IMR-90 (cell line): Measurements from ENCODE around the gene NR2F1. TPM values are rescaled to one million over a fixed set of nuclear protein-coding genes. Genes with fewer than 3 reads are reported as not detected.

ENCODE experiments used
- ATAC-seq: fragments of 200-7000 bp; cut with Tn5 transposase; 2 replicates; pipeline ENCODE4 v1.9.1; 2020; ENCODE audit warnings: low read depth, mild to moderate bottlenecking, moderate library complexity
- BruUV-seq: library from RNA; stranded (reverse); fragments of 400-500 nt; replicated peaks from 2 replicates; lab custom pipeline; 2021; lab: Mats Ljungman, UMichigan
- CTCF ChIA-PET: fragments of 300-600 bp; formaldehyde crosslinking; extraction: SDS; loops from one replicate; lab custom pipeline; 2021; ENCODE audit warnings: antibody characterized with exemption; lab: Yijun Ruan, JAX
- POLR2A ChIA-PET: fragments of 300-600 bp; sonication (Branson Sonifier 250); formaldehyde crosslinking; loops from one replicate; lab custom pipeline; 2022; ENCODE audit warnings: antibody characterized with exemption; ENCODE audit not compliant: unreplicated experiment; lab: Charles Lee
- DNase-seq: peaks from one replicate; pipeline ENCODE4 v3.0.0; 2013
- H2AFZ ChIP-seq: replicated peaks from 2 replicates; pipeline ENCODE3; 2013; ENCODE audit warnings: low read length, mild to moderate bottlenecking; ENCODE audit not compliant: poor library complexity
- H2AK5ac ChIP-seq: 2 replicates; pipeline ENCODE4 v1.6.1; 2013; ENCODE audit warnings: low read depth, low read length, inconsistent platforms
- H2AK9ac ChIP-seq: replicated peaks from 2 replicates; pipeline ENCODE3; 2013; ENCODE audit warnings: mild to moderate bottlenecking, low read depth, low read length, moderate library complexity; ENCODE audit not compliant: poor library complexity
- H2BK120ac ChIP-seq: 2 replicates; pipeline ENCODE4 v1.6.1; 2013; ENCODE audit warnings: low read depth, low read length, inconsistent platforms
- H2BK15ac ChIP-seq: 3 replicates; pipeline ENCODE4 v1.6.1; 2013; ENCODE audit warnings: low read depth, low read length, inconsistent platforms
- H2BK20ac ChIP-seq: 2 replicates; pipeline ENCODE4 v1.6.1; 2013; ENCODE audit warnings: low read depth, mild to moderate bottlenecking, inconsistent platforms, low read length, moderate library complexity
- H2BK5ac ChIP-seq: 2 replicates; pipeline ENCODE4 v1.6.1; 2013; ENCODE audit warnings: mild to moderate bottlenecking, low read depth, low read length, inconsistent platforms; ENCODE audit not compliant: poor library complexity, severe bottlenecking
- H3K14ac ChIP-seq: replicated peaks from 2 replicates; pipeline ENCODE4 v1.6.1; 2013; ENCODE audit warnings: low read depth, low read length, inconsistent platforms
- H3K18ac ChIP-seq: 2 replicates; pipeline ENCODE4 v1.6.1; 2013; ENCODE audit warnings: low read depth, low read length, control low read depth
- H3K23ac ChIP-seq: 2 replicates; pipeline ENCODE4 v1.6.1; 2013; ENCODE audit warnings: low read depth, low read length, inconsistent platforms
- H3K27ac ChIP-seq: 2 replicates; pipeline ENCODE4 v1.5.1; 2013; ENCODE audit warnings: mild to moderate bottlenecking, control low read depth, low read length; ENCODE audit not compliant: insufficient read depth
- H3K27me3 ChIP-seq: 2 replicates; pipeline ENCODE4 v1.6.1; 2013; ENCODE audit warnings: low read length; ENCODE audit not compliant: control insufficient read depth, insufficient read depth
- H3K36me3 ChIP-seq: 2 replicates; pipeline ENCODE4 v1.6.1; 2013; ENCODE audit warnings: low read length, mixed read lengths; ENCODE audit not compliant: control insufficient read depth, insufficient read depth
- H3K4ac ChIP-seq: 2 replicates; pipeline ENCODE4 v1.6.1; 2013; ENCODE audit warnings: low read depth, low read length, inconsistent platforms
- H3K4me1 ChIP-seq: 2 replicates; pipeline ENCODE4 v1.6.1; 2013; ENCODE audit warnings: low read length, mixed read lengths; ENCODE audit not compliant: control insufficient read depth, insufficient read depth
- H3K4me2 ChIP-seq: 2 replicates; pipeline ENCODE4 v1.6.1; 2013; ENCODE audit warnings: low read depth, mild to moderate bottlenecking, control low read depth, low read length, moderate library complexity
- H3K4me3 ChIP-seq: 2 replicates; pipeline ENCODE4 v1.5.1; 2013; ENCODE audit warnings: low read depth, mild to moderate bottlenecking, control low read depth, low read length, moderate library complexity; ENCODE audit not compliant: insufficient read depth
- H3K56ac ChIP-seq: 2 replicates; pipeline ENCODE4 v1.6.1; 2013; ENCODE audit warnings: low read length, inconsistent platforms; ENCODE audit not compliant: insufficient read depth; ENCODE audit errors: extremely low read depth
- H3K79me1 ChIP-seq, 2 experiments: 2 replicates each; pipeline ENCODE4 v1.6.1; 2013; ENCODE audit warnings: low read length in 2 of 2, inconsistent platforms in 1 of 2, low read depth in 1 of 2
- H3K9ac ChIP-seq: 2 replicates; pipeline ENCODE4 v1.6.1; 2013; ENCODE audit warnings: low read depth, low read length, control low read depth
- H3K9me1 ChIP-seq: 2 replicates; pipeline ENCODE4 v1.6.1; 2013; ENCODE audit warnings: low read length, inconsistent platforms; ENCODE audit not compliant: insufficient read depth
- H3K9me3 ChIP-seq: 2 replicates; pipeline ENCODE4 v1.6.1; 2013; ENCODE audit warnings: low read length; ENCODE audit not compliant: control insufficient read depth, insufficient read depth
- H4K20me1 ChIP-seq: 2 replicates; pipeline ENCODE4 v1.6.1; 2013; ENCODE audit warnings: low read length, inconsistent platforms; ENCODE audit not compliant: insufficient read depth
- H4K5ac ChIP-seq: 2 replicates; pipeline ENCODE4 v1.6.1; 2013; ENCODE audit warnings: mild to moderate bottlenecking, low read depth, low read length, control low read depth
- H4K8ac ChIP-seq, 2 experiments: 2 replicates each; pipeline ENCODE4 v1.6.1; 2013; ENCODE audit warnings: low read depth in 2 of 2, low read length in 2 of 2, control low read depth in 1 of 2, inconsistent platforms in 1 of 2
- H4K91ac ChIP-seq: 2 replicates; pipeline ENCODE4 v1.6.1; 2013; ENCODE audit warnings: low read depth, low read length, inconsistent platforms; ENCODE audit not compliant: insufficient read depth
- BHLHE40 ChIP-seq: fragments of 150-350 bp; IDR thresholded peaks from 2 replicates; pipeline ENCODE4 v1.6.1; 2016; ENCODE audit warnings: mild to moderate bottlenecking, low read depth, low read length
- CEBPB ChIP-seq: IDR thresholded peaks from 2 replicates; pipeline ENCODE4 v1.6.1; 2012; ENCODE audit warnings: low read depth, low read length, improper control_type of control experiment
- CHD1 ChIP-seq: IDR thresholded peaks from 2 replicates; pipeline ENCODE4 v1.6.1; 2012; ENCODE audit warnings: low read depth, low read length, improper control_type of control experiment
- FOS ChIP-seq: fragments of 150-350 bp; IDR thresholded peaks from 2 replicates; pipeline ENCODE4 v1.6.1; 2016; ENCODE audit warnings: low read depth, low read length
- MAFK ChIP-seq: IDR thresholded peaks from 2 replicates; pipeline ENCODE4 v1.6.1; 2012; ENCODE audit warnings: low read depth, low read length, improper control_type of control experiment
- MAZ ChIP-seq: IDR thresholded peaks from 2 replicates; pipeline ENCODE4 v1.6.1; 2012; ENCODE audit warnings: low read depth, mild to moderate bottlenecking, low read length, improper control_type of control experiment, moderate library complexity, borderline replicate concordance
- MXI1 ChIP-seq: IDR thresholded peaks from 2 replicates; pipeline ENCODE4 v1.6.1; 2012; ENCODE audit warnings: low read depth, mild to moderate bottlenecking, low read length, moderate library complexity, borderline replicate concordance
- NFE2L2 ChIP-seq: fragments of 150-350 bp; IDR thresholded peaks from 2 replicates; pipeline ENCODE4 v1.6.1; 2016; ENCODE audit warnings: low read depth, mild to moderate bottlenecking, low read length
- POLR2A ChIP-seq: IDR thresholded peaks from 2 replicates; pipeline ENCODE4 v1.6.1; 2012; ENCODE audit warnings: mild to moderate bottlenecking, low read depth, low read length
- RAD21 ChIP-seq: IDR thresholded peaks from 2 replicates; pipeline ENCODE4 v1.6.1; 2012; ENCODE audit warnings: low read length, improper control_type of control experiment
- RCOR1 ChIP-seq: IDR thresholded peaks from 2 replicates; pipeline ENCODE4 v1.6.1; 2012; ENCODE audit warnings: mild to moderate bottlenecking, low read length, improper control_type of control experiment; ENCODE audit not compliant: insufficient replicate concordance
- RFX5 ChIP-seq: IDR thresholded peaks from 2 replicates; pipeline ENCODE4 v1.8.0; 2012; ENCODE audit warnings: low read depth, mild to moderate bottlenecking, low read length, moderate library complexity
- SMC3 ChIP-seq: fragments of 150-350 bp; IDR thresholded peaks from 2 replicates; pipeline ENCODE4 v1.6.1; 2016; ENCODE audit warnings: low read depth, mild to moderate bottlenecking, antibody characterized with exemption, low read length, moderate library complexity
- USF2 ChIP-seq: fragments of 150-350 bp; IDR thresholded peaks from 2 replicates; pipeline ENCODE4 v1.6.1; 2017; ENCODE audit warnings: mild to moderate bottlenecking, antibody characterized with exemption, low read length, low read depth
- WGBS, 2 experiments: methylation state at CpG; one replicate each; pipeline versions ENCODE4 v1.1.5 to v1.1.7; 2013; ENCODE audit warnings: missing lambda C conversion rate in 2 of 2; ENCODE audit not compliant: insufficient read length in 1 of 2; ENCODE audit errors: extremely low coverage in 2 of 2; 5-methylcytosine and 5-hydroxymethylcytosine counted together
- dilution Hi-C: fragments of 300-500 bp; cut with HindIII; formaldehyde crosslinking; loops from one replicate; pipeline ENCODE4 v1.14.3; 2018; ENCODE audit warnings: low sequenced_read_pairs; ENCODE audit not compliant: unreplicated experiment
- in situ Hi-C: fragments of 300-500 bp; cut with MboI; formaldehyde crosslinking; loops from 3 replicates; pipeline ENCODE4 v1.14.3; 2019; ENCODE audit warnings: low sequenced_read_pairs, inconsistent platforms, mixed read lengths
- intact Hi-C: fragments of 100-400 bp; cut with micrococcal nuclease; formaldehyde crosslinking; loops from 2 replicates; pipeline ENCODE4 v1.10.0; 2022
- polyA plus RNA-seq, 3 experiments: library from polyadenylated mRNA; depleted of rRNA; stranded (reverse); fragments of >200 nt; gene quantifications; 2 replicates each; pipeline ENCODE4 v1.2.3, GENCODE V29; 2012; ENCODE audit warnings: low replicate concordance in 1 of 3
- total RNA-seq: library from RNA; depleted of rRNA; stranded (reverse); fragments of >200 nt; gene quantifications from 2 replicates; pipeline ENCODE4 v1.2.3, GENCODE V29; 2012
- TF ChIP-seq, protein P1 (sequence below): conservative IDR thresholded peaks from 2 replicates; pipeline ENCODE4 v1.5.1; 2012; ENCODE audit warnings: mild to moderate bottlenecking, low read depth, low read length, improper control_type of control experiment
- TF ChIP-seq, protein P2 (sequence below): fragments of 150-350 bp; IDR thresholded peaks from 2 replicates; pipeline ENCODE4 v1.6.1; 2016; ENCODE audit warnings: low read depth, mild to moderate bottlenecking, low read length, moderate library complexity, borderline replicate concordance

The NR2F1 gene
- total and polyA plus RNA-seq, 2 of the 4 experiments (the other 2 are of a cell fraction) = 19.0 to 160 TPM

DNA sequence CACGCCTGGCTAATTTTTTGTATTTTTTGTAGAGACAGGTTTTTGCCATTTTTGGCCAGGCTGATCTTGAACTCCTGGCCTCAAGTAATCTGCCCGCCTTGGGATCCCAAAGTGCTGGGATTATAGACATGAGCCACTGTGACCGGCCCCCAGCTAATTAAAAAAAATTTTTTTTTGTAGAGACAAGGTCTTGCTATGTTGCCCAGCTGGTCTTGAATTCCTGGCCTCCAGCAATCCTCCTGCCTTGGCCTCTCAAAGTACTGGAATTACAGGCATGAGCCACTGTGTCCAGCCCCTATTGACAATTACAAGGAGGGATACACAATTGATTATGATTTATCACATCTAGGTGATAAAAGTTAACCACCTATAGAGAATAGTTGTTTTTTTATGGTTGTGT lies 59.5 kb downstream of the NR2F1 start:
- ChIA-PET CTCF (no interaction called here), POLR2A (no interaction called here)
- Histone ChIP-seq H3K4me2 (no peak overlapping the region), H3K9me1 (no peaks in the 10 kb centered on the region), H2AK9ac (no peak overlapping the region), H3K18ac (no peak overlapping the region), H3K36me3 (no peaks in the 10 kb centered on the region), H3K14ac (no peak overlapping the region), H4K20me1 (no peaks in the 10 kb centered on the region), H3K4me1 (no peaks in the 10 kb centered on the region), H3K23ac (no peak overlapping the region), H2BK5ac (no peak overlapping the region), H4K8ac (no peak overlapping the region), H4K91ac (no peak overlapping the region), H3K4ac (no peak overlapping the region), H2BK20ac (no peak overlapping the region), H3K27me3 (no peaks in the 10 kb centered on the region), H3K9ac (no peak overlapping the region), H2AK5ac (no peak overlapping the region), H3K9me3 (no peaks in the 10 kb centered on the region), H3K79me1 (no peaks in the 10 kb centered on the region), H3K27ac (no peak overlapping the region), H2AFZ (no peak overlapping the region), H3K4me3 (no peak overlapping the region), H3K56ac (no peak overlapping the region), H4K5ac (no peak overlapping the region), H2BK15ac (no peak overlapping the region), H2BK120ac (no peak overlapping the region)
- DNase-seq (no peak), ATAC-seq (no peak)
- dilution Hi-C loops (no loop called here), in situ Hi-C loops (no loop called here), intact Hi-C loops (no loop called here)
- no peak for TF ChIP-seq SMC3
- TF ChIP-seq, protein P1, sequence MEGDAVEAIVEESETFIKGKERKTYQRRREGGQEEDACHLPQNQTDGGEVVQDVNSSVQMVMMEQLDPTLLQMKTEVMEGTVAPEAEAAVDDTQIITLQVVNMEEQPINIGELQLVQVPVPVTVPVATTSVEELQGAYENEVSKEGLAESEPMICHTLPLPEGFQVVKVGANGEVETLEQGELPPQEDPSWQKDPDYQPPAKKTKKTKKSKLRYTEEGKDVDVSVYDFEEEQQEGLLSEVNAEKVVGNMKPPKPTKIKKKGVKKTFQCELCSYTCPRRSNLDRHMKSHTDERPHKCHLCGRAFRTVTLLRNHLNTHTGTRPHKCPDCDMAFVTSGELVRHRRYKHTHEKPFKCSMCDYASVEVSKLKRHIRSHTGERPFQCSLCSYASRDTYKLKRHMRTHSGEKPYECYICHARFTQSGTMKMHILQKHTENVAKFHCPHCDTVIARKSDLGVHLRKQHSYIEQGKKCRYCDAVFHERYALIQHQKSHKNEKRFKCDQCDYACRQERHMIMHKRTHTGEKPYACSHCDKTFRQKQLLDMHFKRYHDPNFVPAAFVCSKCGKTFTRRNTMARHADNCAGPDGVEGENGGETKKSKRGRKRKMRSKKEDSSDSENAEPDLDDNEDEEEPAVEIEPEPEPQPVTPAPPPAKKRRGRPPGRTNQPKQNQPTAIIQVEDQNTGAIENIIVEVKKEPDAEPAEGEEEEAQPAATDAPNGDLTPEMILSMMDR = no peak
- no peak for TF ChIP-seq CHD1
- TF ChIP-seq MAZ = no peak
- no peak for TF ChIP-seq RAD21
- no peak for TF ChIP-seq BHLHE40
- no peak for TF ChIP-seq FOS
- TF ChIP-seq CEBPB = no peak
- no peak for TF ChIP-seq USF2
- TF ChIP-seq MAFK = no peak
- TF ChIP-seq, protein P2, sequence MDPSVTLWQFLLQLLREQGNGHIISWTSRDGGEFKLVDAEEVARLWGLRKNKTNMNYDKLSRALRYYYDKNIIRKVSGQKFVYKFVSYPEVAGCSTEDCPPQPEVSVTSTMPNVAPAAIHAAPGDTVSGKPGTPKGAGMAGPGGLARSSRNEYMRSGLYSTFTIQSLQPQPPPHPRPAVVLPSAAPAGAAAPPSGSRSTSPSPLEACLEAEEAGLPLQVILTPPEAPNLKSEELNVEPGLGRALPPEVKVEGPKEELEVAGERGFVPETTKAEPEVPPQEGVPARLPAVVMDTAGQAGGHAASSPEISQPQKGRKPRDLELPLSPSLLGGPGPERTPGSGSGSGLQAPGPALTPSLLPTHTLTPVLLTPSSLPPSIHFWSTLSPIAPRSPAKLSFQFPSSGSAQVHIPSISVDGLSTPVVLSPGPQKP = no peak
- no peak for TF ChIP-seq POLR2A
- TF ChIP-seq RFX5 = no peak
- no peak for TF ChIP-seq MXI1
- TF ChIP-seq NFE2L2 = no peak
- TF ChIP-seq RCOR1 = no peak
- BruUV-seq = no TSS peak
- no CpG with 5 or more reads among the region's 3 CpGs for WGBS, 2 experiments
